GM18507 (cell line): Measurements from ENCODE around the gene ORAI2.
A peak's percentile ranks its signal among the peaks of the same experiment; 100 is the strongest.
"Not testable (repeated sequence)": the region's sequence is repeated elsewhere in the genome, so short reads cannot be mapped to it uniquely, and the experiment has no call there.

Experiments used
- DNase-seq: peaks from one replicate; pipeline ENCODE4 v3.0.0; 2011; ENCODE audit warnings: low read depth; ENCODE audit not compliant: insufficient read length; ENCODE audit errors: extremely low spot score
- FAIRE-seq: peaks from 2 replicates; lab custom pipeline; 2011; peaks lifted over from hg19 to GRCh38; lab: Jason Lieb, UNC

ORAI2 gene

DNA sequence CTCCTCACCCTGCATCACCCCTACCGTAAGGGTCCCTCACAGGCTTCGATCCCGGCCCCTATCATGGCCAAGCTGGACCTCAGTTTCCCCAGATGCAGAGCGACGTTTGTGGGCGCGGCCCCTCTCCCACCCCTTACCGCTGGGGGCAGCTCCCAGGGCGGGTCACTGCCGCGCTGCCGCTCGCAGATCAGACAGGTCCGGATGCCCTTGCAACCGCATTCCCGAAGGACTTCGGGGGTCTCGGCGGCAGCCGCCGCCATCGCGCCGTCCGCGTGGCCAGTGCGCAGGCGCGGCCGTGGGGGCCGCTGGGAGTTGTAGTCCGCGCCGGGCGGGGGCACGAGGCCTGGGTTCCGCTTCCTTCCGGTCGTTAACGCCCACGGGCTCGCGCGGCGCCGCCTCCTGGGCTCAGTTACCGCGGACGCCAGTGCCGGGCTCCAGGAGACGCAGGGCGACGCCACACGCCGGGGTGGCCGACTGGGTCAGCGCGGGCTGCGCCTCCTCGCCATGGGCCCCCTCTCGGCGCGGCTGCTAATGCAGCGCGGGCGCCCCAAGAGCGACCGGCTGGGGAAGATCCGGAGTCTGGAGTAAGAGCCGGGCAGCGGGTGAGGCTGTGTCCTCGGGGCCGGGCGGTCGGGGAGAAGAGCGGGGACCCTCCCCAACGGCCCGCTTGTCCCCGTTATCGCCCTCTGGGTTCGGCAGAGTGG lies 31.4 kb downstream of the ORAI2 start, which contains the start of the genes ALKBH4 and LRWD1:
ALKBH4 (minus strand) TSS at position 287 of the 704 bp plus-strand sequence; CDS start at position 260, 27 bp downstream.
LRWD1 (plus strand) TSS at position 408 of the 704 bp plus-strand sequence; CDS start at position 505, 97 bp downstream.
- FAIRE-seq (peak; percentile 95), DNase-seq (peak; percentile 99)

DNA sequence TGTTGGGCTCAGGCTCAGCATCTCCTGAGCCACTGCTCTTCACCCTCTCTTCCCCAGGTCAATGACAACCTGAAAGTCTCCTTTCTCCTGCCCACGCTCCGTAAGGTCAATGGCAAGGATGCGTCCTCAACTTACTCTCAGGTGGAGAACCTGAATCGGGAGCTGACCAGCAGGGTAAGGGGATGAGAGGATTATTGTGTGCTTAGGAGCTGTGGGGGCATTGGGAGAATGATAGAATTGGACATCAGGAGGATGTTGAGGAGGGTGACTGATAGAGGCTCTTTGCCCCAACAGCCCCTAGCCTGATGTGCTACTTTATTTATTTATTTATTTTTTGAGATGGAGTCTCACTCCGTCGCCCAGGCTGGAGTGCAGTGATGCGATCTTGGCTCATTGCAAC lies 32.7 kb downstream of the ORAI2 start:
- FAIRE-seq (no peak), DNase-seq (no peak)

DNA sequence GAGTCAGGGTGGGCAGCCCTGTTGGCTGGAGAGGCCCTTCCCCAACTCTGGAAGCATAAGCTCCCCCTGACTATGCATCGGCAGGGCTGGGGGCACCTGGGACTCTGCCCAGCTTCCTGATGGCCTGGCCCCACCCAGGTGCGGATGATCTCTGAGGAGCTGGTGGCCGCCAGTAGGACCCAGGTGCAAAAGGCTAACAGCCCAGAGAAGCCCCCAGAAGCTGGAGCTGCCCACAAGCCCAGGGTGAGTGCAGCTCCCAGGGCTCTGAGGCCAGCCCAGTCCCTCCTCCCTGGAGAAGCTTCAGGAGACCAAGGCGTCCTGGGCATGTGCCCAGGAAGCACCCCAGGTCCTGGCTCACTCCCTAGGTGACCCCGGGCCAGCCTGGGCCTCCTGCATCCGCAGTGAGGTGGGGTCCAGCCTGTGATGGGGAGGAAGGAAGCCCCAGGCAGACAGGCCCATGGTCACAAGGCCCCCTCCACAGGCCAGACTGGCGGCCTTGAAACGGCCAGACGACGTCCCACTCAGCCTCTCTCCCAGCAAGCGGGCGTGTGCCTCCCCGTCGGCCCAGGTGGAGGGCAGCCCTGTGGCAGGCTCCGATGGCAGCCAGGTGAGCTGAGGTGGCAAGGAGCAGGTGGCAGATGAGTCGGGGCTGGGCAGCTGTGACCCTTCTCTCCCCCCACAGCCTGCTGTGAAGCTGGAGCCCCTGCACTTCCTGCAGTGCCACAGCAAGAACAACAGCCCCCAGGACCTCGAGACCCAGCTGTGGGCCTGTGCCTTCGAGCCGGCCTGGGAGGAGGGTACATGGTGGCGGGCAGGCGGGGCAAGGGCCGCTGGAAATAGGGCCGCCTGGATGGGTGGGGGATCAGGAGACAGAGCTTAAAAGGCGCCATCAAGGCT lies 34.5 kb downstream of the ORAI2 start:
- FAIRE-seq (no peak), DNase-seq (no peak)

DNA sequence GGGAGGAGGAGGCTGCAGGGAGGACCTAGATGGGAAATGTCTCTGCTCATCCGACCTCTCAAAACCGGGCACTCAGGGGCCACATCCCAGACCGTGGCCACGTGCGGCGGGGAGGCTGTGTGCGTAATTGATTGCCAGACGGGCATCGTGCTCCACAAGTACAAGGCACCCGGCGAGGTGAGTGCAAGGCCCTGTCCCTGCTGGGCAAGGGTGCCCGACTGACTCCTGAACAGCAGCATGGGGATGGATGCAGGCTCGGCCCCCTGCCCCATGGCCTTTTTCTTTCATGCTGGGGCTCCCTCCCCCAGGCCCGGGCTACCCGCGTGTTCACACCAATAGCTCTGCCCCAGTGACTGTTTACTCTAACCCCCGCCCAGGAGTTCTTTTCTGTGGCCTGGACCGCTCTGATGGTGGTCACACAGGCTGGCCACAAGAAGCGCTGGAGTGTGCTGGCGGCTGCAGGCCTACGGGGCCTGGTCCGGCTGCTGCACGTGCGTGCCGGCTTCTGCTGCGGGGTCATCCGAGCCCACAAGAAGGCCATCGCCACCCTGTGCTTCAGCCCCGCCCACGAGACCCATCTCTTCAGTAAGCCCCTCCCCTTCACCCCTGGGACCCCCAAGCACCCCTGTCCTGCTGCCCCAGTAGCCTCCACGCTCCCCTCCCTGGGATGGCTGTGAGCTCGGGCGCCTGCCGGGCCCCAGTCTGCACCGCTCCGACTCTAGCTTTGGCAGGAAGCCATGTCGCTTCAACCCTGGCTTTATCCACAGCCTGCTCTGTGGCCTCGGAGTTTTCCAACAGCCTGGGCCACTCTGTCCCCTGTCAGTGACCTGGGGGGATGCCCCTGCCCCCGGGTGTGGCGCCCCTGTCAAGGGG lies 35.3 kb downstream of the ORAI2 start:
- FAIRE-seq (no peak), DNase-seq (no peak)

DNA sequence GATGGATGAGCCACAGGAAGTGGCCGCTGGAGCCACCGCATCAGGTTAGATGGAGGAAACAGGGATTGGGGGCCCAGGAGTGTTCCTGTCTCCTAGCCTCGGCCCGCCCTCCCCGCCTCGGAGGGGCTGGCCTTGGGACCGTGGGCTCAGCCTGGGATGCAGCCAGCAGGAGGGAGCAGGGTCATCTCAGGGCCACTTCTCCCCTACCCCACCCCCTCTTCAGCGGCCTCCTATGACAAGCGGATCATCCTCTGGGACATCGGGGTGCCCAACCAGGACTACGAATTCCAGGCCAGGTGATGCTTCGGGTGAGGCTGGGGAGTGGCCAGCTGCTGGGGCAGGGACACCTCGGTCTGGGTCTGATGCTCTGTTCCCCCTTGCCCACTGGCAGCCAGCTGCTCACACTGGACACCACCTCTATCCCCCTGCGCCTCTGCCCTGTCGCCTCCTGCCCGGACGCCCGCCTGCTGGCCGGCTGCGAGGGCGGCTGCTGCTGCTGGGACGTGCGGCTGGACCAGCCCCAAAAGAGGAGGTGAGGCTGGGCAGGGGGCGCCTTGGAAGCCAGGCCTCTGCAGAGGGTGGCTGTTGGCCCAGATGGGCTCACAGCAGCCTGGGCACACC lies 36.1 kb downstream of the ORAI2 start:
- FAIRE-seq (no peak), DNase-seq (no peak)

- no peak for DNase-seq
- no peak for FAIRE-seq
Observed at GRCh38 chr7:102469972-102470825, 36.8 kb downstream of the ORAI2 start.

DNA sequence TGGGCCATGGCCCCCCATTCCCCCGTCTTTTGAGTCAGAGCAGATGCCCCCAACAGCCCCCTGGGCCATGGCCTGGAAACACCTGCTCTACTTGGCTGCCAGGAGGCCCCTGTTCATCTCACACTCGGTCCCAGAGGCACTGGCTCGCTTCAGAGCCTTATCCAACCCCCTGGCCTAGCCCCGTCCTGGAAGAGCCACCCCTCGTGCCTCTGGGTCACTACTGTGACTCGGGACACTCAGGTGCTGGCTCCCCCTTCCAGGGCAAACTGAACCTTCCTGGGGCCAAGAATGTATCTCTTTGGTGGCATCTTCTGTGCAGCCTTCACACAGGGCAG lies 38.4 kb downstream of the ORAI2 start:
- FAIRE-seq (no peak), DNase-seq (no peak)

GRCh38 chr7:102472126-102473041 lies 39.0 kb downstream of the ORAI2 start:
- no peak for FAIRE-seq
- DNase-seq, result no peak

DNA sequence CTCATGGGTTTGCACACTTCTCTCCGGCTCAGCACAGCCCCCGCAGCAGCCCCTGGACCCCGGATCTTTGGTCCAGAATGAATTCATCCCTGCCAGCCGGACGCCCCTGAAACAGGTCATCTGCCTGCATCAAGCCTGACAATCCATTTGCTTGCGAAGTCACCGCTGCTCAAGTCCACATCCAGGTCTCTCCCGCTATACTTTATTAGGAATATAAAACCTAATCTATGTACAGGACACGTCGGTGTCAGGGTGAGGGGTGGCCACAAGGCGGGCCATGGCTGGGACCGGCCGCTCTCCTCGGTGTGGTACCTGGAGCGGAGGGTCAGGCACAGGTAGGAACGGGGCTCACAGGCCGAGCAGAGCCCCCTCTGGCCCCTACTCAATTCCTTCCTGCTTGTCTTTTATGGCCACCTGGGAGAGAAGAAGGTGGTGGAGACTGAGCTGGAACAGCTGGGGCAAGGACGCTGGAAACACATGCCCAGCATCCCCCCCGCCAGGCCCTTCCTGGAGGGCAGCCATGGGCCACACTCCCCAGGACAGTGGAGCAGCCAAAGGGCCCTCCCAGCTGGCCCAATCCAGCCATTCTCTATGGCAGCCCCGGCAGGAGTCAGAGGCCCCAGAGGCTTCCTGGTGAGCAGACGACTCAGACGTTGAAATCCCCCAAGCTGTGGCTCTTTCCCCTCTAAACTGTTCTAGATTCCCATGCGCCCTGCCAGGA lies 40.1 kb downstream of the ORAI2 start:
- FAIRE-seq, result no peak
- DNase-seq, result no peak

GRCh38 chr7:102474116-102474515 lies 40.7 kb downstream of the ORAI2 start:
- FAIRE-seq, DNase-seq: not testable (repeated sequence)

DNA sequence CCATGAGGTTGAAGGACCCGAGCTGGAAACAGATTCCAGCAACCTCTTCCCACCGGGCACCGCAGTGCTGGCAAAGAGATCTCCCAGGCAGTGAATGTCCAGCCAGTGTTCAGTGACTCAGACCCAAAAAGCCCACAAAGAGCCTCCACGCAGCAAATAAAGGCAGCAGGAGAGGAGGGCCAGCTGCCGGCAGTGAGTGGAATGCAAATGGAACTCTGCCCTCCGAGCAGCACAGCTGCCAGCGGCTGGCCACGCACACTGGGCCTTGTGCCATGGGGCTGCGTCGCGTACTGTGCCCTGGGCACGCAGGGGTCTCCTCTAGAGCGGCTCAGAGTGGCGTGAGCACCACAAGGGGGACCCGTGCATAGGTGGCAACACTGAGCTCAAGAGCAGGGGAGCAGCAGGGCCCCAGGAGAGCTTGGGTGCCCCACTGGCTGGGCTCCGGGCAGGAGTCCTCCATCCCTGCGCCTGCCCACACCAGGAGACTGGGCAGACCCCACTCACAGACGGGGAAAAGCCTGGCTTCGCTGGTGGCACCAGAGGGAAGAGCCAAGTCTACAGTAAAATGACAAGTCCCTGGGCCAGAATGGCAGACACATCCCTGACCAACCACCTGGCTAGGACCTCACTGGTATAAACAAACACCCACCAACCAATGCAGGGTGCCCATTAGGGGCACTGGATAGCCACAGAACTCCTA lies 41.5 kb downstream of the ORAI2 start:
- FAIRE-seq, DNase-seq: not testable (repeated sequence)

GRCh38 chr7:102478314-102479208 lies 45.2 kb downstream of the ORAI2 start, which contains the start of gene POLR2J:
Gene POLR2J (minus strand): TSS chr7:102478922. CDS start chr7:102478860, 62 bp downstream.
- DNase-seq, FAIRE-seq: not testable (repeated sequence)

GRCh38 chr7:102479209-102479584 lies 45.8 kb downstream of the ORAI2 start:
- DNase-seq, FAIRE-seq: not testable (repeated sequence)

DNA sequence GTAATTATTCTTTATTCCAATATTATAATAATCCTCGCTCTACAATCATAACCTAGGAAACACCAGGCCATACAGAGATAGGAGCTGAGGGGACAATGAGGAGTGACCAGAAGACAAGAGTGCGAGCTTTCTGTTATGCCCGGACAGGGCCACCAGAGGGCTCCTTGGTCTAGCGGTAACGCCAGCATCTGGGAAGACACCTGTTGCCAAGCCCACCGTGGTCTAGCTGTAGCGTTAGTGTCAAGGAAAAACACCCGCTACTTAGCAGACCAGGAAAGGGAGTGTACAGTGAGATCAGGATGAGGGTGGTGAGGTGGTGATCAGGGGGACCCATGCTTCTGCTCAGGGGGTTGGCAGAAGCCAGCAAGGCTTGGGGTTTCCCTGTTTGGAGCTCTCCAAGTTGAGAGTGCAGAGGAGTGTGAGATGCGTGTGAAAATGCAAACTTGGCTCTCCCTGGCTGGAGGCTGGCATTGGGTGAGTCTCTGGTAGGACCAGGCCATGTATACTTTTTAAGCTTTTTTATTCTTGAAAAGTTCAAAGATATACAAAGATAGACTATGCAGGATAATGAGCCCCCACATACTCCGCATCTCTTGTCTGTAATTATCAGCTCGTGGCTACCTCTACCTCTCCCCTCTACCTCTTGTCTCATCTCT lies 46.7 kb downstream of the ORAI2 start:
- DNase-seq, FAIRE-seq: not testable (repeated sequence)

- not testable (repeated sequence) for FAIRE-seq, DNase-seq
Observed at GRCh38 chr7:102481962-102482361, 48.6 kb downstream of the ORAI2 start.
